GM12878 (cell line): ENCODE results near the gene NAA15. TPM values are rescaled to one million over a fixed set of nuclear protein-coding genes. Genes with fewer than 3 reads are reported as not detected.
A peak's percentile ranks its signal among the peaks of the same experiment; 100 is the strongest.

Experiments used
- BHLHE40 ChIP-seq, 2 experiments: fragments of 450-650 bp in 1 of 2; IDR thresholded peaks; 2 replicates each; pipeline ENCODE4 v1.6.1; 2011 to 2017; ENCODE audit warnings: low read depth in 2 of 2, borderline replicate concordance in 1 of 2, improper control_type of control experiment in 1 of 2, low read length in 1 of 2, mild to moderate bottlenecking in 1 of 2
- CEBPZ ChIP-seq: fragments of 150-350 bp; IDR thresholded peaks from 2 replicates; pipeline ENCODE4 v1.6.1; 2016; ENCODE audit warnings: low read depth, low read length
- EGR1 ChIP-seq, 2 experiments: IDR thresholded peaks; 1 replicate in 1 of 2; 2 replicates in 1 of 2; pipeline ENCODE4 v1.6.1; 2011 to 2012; ENCODE audit warnings: low read depth in 2 of 2, low read length in 2 of 2, borderline replicate concordance in 1 of 2, mild to moderate bottlenecking in 1 of 2, moderate library complexity in 1 of 2
- ETV6 ChIP-seq, 2 experiments: fragments of 450-650 bp in 1 of 2; IDR thresholded peaks in 1 of 2; conservative IDR thresholded peaks in 1 of 2; 2 replicates each; pipeline ENCODE4 v1.6.1; 2014; ENCODE audit warnings: antibody characterized with exemption in 1 of 2, borderline replicate concordance in 1 of 2, low read depth in 1 of 2, mild to moderate bottlenecking in 1 of 2, moderate library complexity in 1 of 2
- FOXM1 ChIP-seq: IDR thresholded peaks from 2 replicates; pipeline ENCODE4 v1.6.1; 2012; ENCODE audit warnings: low read depth, mild to moderate bottlenecking, inconsistent platforms, low read length, moderate library complexity
- HCFC1 ChIP-seq: fragments of 150-350 bp; IDR thresholded peaks from 2 replicates; pipeline ENCODE4 v1.6.1; 2014; ENCODE audit warnings: low read length
- IKZF2 ChIP-seq, 2 experiments: fragments of 450-650 bp; IDR thresholded peaks; 2 replicates each; pipeline ENCODE4 v1.6.1; 2017; ENCODE audit warnings: mild to moderate bottlenecking in 2 of 2, moderate library complexity in 2 of 2
- IRF3 ChIP-seq: fragments of 450-650 bp; IDR thresholded peaks from 2 replicates; pipeline ENCODE4 v1.6.1; 2014; ENCODE audit warnings: mild to moderate bottlenecking
- MTA2 ChIP-seq: fragments of 450-650 bp; IDR thresholded peaks from 2 replicates; pipeline ENCODE4 v1.6.1; 2016; ENCODE audit warnings: low read depth, mild to moderate bottlenecking, moderate library complexity
- NBN ChIP-seq: fragments of 450-650 bp; IDR thresholded peaks from 2 replicates; pipeline ENCODE4 v1.6.1; 2016
- NFYA ChIP-seq: IDR thresholded peaks from 2 replicates; pipeline ENCODE4 v1.6.1; 2011; ENCODE audit warnings: low read depth, mild to moderate bottlenecking, low read length, improper control_type of control experiment, borderline replicate concordance
- NRF1 ChIP-seq: conservative IDR thresholded peaks from 2 replicates; pipeline ENCODE4 v1.6.1; 2011; ENCODE audit warnings: mild to moderate bottlenecking, low read depth, low read length, improper control_type of control experiment
- RELA ChIP-seq: fragments of 450-650 bp; IDR thresholded peaks from 2 replicates; pipeline ENCODE4 v1.8.0; 2014; ENCODE audit warnings: borderline replicate concordance; ENCODE audit not compliant: partially characterized antibody
- RELB ChIP-seq: fragments of 450-650 bp; IDR thresholded peaks from 2 replicates; pipeline ENCODE4 v1.6.1; 2017; ENCODE audit warnings: low read depth, mild to moderate bottlenecking, moderate library complexity
- SIX5 ChIP-seq: IDR thresholded peaks from 2 replicates; pipeline ENCODE4 v1.6.1; 2011; ENCODE audit warnings: mild to moderate bottlenecking, low read depth, low read length, moderate library complexity; ENCODE audit not compliant: severe bottlenecking
- SRF ChIP-seq, 2 experiments: IDR thresholded peaks; 2 replicates each; pipeline ENCODE4 v1.6.1; 2011; ENCODE audit warnings: low read depth in 2 of 2, low read length in 2 of 2, mild to moderate bottlenecking in 1 of 2, moderate library complexity in 1 of 2
- STAT3 ChIP-seq: IDR thresholded peaks from 2 replicates; pipeline ENCODE4 v1.6.1; 2011; ENCODE audit warnings: low read depth, low read length, improper control_type of control experiment
- SUPT20H ChIP-seq: IDR thresholded peaks from 2 replicates; pipeline ENCODE4 v1.6.1; 2011; ENCODE audit warnings: low read depth, mild to moderate bottlenecking, low read length, moderate library complexity, borderline replicate concordance; ENCODE audit not compliant: control insufficient read depth
- ZBED1 ChIP-seq: IDR thresholded peaks from 2 replicates; pipeline ENCODE4 v1.6.1; 2016; ENCODE audit warnings: borderline replicate concordance
- ZNF384 ChIP-seq: IDR thresholded peaks from 2 replicates; pipeline ENCODE4 v1.6.1; 2012; ENCODE audit warnings: low read depth, mild to moderate bottlenecking, low read length, improper control_type of control experiment, borderline replicate concordance
- ZZZ3 ChIP-seq: IDR thresholded peaks from 2 replicates; pipeline ENCODE4 v1.6.1; 2011; ENCODE audit warnings: low read depth; ENCODE audit not compliant: control insufficient read depth, insufficient read length
- polyA plus RNA-seq, 11 experiments: library from polyadenylated mRNA; depleted of rRNA in 4 of 11; unstranded in 6 of 11; stranded (reverse) in 5 of 11; fragments of >200 nt; fragmentation: Nextera tagmentation in 4 of 11; fragmentation: Illumina TruSeq in 1 of 11; extraction: Ambion mirVana in 4 of 11; extraction: Trizol in 1 of 11; gene quantifications; 1 replicate in 1 of 11; 2 replicates in 10 of 11; pipeline versions ENCODE4 v1.2.1 to v1.2.3, GENCODE V29; 2011 to 2016; ENCODE audit warnings: inconsistent platforms in 2 of 11, missing spikeins in 2 of 11, low read depth in 1 of 11
- total RNA-seq, 4 experiments: library from RNA; depleted of rRNA in 3 of 4; stranded (reverse); fragments of >200 nt in 3 of 4; fragmentation: Illumina TruSeq in 1 of 4; extraction: Trizol in 1 of 4; gene quantifications; 2 replicates each; pipeline versions ENCODE4 v1.2.1 to v1.2.3, GENCODE V29; 2013 to 2021
- TF ChIP-seq, protein P1 (sequence below): IDR thresholded peaks from 2 replicates; pipeline ENCODE4 v1.6.1; 2011; ENCODE audit warnings: mild to moderate bottlenecking, low read depth, low read length, moderate library complexity; ENCODE audit not compliant: insufficient replicate concordance

The NAA15 gene
- total and polyA plus RNA-seq, 10 of the 15 experiments (the other 5 are each of a cell fraction or from before 2014, with no cell fraction given), result 24.3 to 93.1 (median 51.9) TPM

- TF ChIP-seq RELB, result peak; percentile 44; the same call in 1 of the 2 replicates
- TF ChIP-seq, protein P1, sequence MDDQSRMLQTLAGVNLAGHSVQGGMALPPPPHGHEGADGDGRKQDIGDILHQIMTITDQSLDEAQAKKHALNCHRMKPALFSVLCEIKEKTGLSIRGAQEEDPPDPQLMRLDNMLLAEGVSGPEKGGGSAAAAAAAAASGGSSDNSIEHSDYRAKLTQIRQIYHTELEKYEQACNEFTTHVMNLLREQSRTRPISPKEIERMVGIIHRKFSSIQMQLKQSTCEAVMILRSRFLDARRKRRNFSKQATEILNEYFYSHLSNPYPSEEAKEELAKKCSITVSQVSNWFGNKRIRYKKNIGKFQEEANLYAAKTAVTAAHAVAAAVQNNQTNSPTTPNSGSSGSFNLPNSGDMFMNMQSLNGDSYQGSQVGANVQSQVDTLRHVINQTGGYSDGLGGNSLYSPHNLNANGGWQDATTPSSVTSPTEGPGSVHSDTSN, result no peak
- TF ChIP-seq SUPT20H, result no peak
- no peak for TF ChIP-seq SRF (IDR thresholded peaks at IDR 0.05; ENCODE audit: low read depth in 2 of 2, low read length in 2 of 2)
- no peak; the same call in 1 of the 2 replicates for TF ChIP-seq ZNF384
- TF ChIP-seq SIX5, result no peak
- TF ChIP-seq MTA2, result no peak
- TF ChIP-seq ZZZ3, result no peak
- peak; percentile 26 for TF ChIP-seq RELA
- TF ChIP-seq BHLHE40 (IDR thresholded peaks at IDR 0.05; ENCODE audit: borderline replicate concordance in 1 of 2, low read depth in 2 of 2, low read length in 1 of 2), result peak; percentile 29 to 67; a peak in 1 of 4 replicates
- peak; percentile 33 for TF ChIP-seq HCFC1
- TF ChIP-seq NBN, result peak; percentile 91
- TF ChIP-seq IRF3, result no peak
- peak in 1 of 2 experiments; percentile 92; a peak in 2 of 3 replicates for TF ChIP-seq EGR1 (IDR thresholded peaks at IDR 0.05; ENCODE audit: borderline replicate concordance in 1 of 2, low read depth in 2 of 2, low read length in 2 of 2)
- no peak for TF ChIP-seq NFYA
- TF ChIP-seq ZBED1, result 0 out of 2 replicates have a peak, but pooled peaks have one; percentile 7
- TF ChIP-seq ETV6 (conservative IDR thresholded peaks at IDR 0.05 in 1 of 2, IDR thresholded peaks at IDR 0.05 in 1 of 2; ENCODE audit: borderline replicate concordance in 1 of 2, low read depth in 1 of 2), result 0 out of 4 replicates have a peak, but pooled peaks of 1 of the 2 experiments have one; percentile 5
- TF ChIP-seq CEBPZ, result no peak
- TF ChIP-seq IKZF2 (IDR thresholded peaks at IDR 0.05), result no peak; a peak in 1 of 4 replicates
- no peak for TF ChIP-seq FOXM1
- peak; percentile 55 for TF ChIP-seq NRF1
- TF ChIP-seq STAT3, result no peak
Observed at GRCh38 chr4:139453371-139454110, 152.2 kb downstream of the NAA15 start (continued).
